Inflammatory macrophage treated with lipopolysaccharide for 1 hour (primary cell): ENCODE data around the gene DYSF.

Experiments used
- DNase-seq, 2 donors: peaks; one replicate each; pipeline ENCODE4 v3.0.0-alpha.2; 2020 to 2022

The DYSF gene

DNA sequence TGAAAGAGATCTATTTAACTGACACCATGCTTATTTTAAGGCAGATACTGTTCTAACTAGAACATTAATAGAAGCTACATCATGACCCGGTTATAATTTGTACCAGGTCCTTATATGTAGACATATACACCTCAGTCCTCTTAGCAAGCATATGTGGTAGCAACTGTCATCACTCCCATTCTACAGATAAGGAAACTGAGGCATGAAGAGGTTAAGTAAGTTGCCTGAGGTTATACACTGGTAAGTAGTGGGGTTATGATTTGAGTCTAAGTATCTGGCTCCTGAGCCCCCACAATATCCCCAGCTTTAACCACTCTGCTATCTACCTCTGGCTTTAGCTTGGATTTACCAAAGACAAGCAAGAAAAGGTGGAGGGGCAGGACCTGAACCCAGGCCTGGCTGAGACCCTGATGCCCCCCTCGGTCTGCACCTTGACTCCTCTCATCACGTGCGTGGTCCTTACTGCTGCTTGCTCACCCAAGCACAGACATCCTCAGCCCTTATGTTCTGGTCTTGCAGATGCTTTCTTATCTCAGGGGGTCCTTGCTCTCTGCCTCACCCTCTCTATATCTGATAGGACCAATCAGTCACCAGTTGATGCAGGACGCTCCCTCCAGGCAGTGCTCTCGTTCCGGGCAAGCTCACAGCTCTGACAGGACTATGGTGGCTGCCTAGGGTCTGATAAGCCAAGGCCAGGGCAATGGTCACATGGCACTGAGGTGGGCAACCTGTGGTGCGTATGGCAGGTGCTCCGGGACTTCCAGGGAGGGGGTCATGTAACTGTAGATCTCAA, 4.0 kb downstream of the DYSF start:
- DNase-seq = no peak

DNA sequence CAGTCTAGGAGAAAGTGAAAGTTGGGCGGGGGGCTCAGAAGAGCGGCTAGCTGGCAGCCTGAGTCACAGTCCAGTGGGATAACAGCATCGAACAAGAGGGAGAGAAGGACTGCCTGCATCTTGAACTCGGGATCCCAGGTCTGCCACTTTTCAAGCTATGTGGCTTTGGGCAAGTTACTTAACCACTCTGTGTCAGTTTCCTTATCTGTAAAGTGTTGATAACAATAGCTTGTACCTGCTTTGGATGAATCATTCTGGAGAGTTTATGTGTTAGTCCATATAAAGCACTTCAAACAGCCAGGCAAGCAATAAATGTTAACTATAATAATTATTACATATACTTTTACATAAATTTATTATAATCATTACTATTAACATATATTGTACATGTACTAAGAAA, 4.6 kb downstream of the DYSF start:
- DNase-seq = no peak

DNA sequence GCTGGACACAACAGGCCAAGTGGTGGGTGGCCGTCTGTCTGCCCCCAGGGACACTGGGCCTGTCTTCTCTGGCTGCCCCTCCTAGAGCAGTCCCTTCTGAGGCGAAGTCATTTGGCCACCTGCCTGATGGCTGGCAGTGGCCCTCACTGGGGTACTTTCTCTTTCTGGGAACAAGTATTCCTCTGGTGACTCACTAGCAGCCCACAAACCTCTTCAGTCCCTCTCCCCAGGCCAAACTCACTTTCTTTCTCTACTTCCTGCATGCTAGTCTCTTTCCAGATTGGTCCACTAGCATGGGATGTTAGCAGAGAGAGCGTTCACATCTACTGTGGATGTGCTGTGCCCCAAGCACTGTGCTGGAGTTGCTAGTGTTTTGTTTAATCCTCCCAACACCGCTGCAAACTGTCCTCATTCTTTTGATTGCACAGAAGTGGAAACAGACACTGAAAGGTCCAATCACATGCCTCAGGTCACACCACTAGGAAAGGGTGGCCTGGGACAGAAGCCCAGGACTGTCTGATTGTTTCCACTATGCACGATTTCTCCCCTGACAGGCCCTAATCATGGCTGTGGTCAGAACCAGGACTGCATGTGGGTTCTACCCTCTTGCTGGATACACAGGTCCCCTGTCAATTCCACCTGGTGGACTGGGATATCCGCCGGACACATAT, 5.2 kb downstream of the DYSF start:
- DNase-seq = no peak

GRCh38 chr2:71459084-71459431, 5.7 kb downstream of the DYSF start:
- DNase-seq = no peak

- DNase-seq = no peak
Measured at GRCh38 chr2:71460056-71460455, 6.7 kb downstream of the DYSF start.

DNA sequence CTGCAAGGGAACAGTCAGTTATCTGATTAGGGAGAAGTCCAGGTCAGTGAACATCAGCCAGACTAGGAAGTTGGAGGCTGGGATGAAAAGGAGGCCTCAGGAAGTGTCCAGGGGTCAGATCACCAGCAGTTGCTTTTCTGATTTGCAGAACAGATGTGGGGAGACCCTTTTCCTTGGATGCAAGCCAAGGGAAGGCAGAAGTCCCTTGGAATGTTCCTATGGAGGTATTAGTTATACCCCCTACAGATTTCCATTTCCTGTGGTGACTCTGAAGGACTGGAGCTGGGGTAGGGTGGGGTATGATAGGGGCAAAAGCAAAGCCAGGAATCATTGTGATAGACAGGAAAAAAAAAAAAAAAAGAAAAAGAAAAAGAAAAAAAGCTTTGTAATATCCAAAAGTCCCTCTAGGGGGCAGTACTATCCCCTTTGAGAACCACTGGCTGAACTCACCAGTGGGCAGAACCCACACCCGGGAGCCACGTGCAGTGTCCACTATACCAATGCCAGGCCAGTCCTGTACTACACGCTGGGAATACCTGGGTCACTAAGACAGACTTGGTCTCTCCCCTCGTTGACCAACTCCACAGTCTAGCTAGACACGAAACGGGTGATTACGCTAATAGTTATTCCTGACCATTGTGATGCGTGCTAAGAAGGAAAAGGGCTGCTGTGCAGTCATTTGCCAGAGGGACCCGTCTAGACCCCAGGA, 7.4 kb downstream of the DYSF start:
- DNase-seq = peak in 1 of 2 donors; percentile 87

DNA sequence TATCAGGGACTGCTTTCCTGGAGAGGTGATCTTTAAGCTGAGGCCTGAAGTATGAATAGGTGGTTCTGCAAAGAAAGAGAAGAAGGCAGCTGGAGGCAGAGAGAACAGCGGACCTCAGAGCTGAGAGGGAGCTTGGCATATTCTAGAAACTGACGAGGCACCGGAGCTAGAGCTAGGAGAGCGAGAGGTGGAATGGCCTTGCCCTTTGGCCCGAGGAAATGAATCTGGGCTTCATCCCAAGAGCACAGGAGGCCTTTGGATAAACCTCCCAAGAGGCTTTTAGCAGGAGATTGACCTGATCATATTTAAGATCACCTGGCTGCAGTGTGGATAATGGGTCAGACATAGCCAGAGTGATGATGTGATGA, 7.9 kb downstream of the DYSF start:
- no peak for DNase-seq

- DNase-seq = no peak
Measured at GRCh38 chr2:71462056-71462605, 8.8 kb downstream of the DYSF start.

DNA sequence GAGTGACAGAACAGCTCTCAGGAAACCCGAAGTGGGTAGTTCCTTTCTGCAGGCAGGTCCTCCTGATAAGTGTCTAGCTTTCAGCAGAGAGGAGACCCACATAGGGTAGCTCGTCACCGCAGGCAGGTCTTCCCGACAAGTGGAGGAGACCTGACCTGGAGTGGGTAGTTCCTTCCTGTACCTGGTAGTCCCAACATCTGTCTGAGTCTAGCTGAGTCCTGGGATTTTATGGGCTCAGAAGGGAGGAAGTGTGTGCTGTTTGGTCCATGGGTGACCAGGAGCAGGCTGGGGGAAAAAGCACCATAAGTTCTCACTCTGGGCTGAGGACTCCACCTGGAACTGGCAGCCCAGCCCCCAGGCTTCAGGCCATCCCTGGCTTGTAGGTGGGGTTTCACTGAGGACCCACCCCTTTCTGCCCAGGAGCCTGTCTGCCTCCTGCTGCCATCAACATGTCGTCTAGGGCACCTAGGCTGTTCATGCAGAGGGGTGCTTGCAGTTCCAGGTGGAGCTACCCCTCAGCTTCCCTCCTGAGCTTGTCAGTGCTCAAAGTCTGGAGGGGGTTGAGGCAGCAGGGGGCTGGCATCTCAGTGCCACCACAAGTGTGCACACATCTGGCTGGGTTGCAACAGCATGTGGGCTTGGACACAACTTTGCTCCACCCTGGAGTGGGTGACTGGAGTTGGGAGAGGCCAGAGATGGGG, 9.4 kb downstream of the DYSF start:
- no peak for DNase-seq

GRCh38 chr2:71463342-71463654, 9.9 kb downstream of the DYSF start:
- no peak for DNase-seq

GRCh38 chr2:71464389-71464788, 11.0 kb downstream of the DYSF start:
- no peak for DNase-seq

GRCh38 chr2:71465356-71465755, 12.0 kb downstream of the DYSF start:
- DNase-seq = peak in 1 of 2 donors; percentile 16

DNA sequence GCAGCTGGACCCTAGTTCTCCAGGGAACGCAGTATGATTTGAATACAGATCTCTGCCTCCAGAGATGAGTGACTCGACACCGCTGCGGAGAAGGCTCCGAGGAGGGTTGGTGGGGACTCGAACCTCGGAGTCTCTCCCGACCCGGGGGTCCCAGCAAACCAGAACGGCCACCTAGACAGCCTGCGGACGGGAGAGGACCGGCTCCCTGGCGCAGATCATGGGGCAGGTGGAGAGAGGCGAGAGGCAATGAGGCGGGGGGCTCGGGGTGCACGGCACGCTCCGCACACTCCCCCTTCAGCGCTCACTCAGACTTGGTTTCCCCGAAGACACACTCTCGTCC, 12.6 kb downstream of the DYSF start:
- no peak for DNase-seq

- DNase-seq = peak in 1 of 2 donors; percentile 22
Measured at GRCh38 chr2:71466301-71467179, 13.2 kb downstream of the DYSF start.

- no peak for DNase-seq
Measured at GRCh38 chr2:71467180-71467815, 13.9 kb downstream of the DYSF start.

- no peak for DNase-seq
Measured at GRCh38 chr2:71468279-71469015, 15.1 kb downstream of the DYSF start.

DNA sequence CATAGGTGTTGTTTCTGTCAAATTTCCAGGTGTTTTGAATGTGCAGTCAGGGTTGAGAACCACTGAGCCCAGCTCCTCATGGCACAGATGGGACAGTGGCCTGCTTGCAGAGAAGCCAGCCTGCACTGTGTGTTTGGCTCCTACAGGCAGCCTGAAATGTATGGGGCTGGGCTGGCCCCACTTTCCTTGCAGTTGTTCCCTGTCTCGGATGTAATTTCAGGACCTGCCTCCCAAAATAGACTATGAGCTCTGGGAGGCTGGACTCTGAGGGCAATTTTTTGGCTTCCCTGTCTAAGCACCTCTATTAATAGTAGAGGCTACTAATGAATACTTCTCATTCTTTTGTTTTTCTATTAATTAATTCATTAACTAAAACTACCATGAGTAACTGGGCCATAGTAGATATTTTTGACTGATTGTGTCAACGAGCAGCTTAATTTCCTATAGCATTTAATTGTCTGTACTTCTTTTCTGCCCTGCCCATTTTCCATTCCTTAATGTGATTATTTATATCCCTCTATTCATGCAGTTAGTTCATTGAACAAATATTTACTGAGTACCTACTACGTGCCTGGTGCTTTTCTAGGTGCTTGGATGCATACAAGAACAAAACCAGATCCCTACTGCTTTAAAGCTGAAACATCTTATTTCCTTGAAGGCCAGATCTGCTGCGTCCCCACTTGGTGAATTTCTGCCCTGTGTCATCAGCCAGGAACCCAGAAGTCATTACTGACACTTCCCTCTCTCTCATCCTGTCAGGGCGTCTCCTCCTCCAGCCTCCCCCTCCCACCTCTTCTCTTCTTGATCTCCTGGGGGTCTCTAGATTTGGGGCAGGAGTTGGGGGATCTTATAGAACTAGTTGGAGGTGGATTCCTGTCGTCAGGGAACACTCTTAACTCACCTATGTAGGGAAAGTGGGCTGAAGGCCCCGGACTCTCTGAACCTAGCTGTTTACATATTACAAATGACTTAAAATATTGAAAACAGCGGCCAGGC, 16.3 kb downstream of the DYSF start:
- no peak for DNase-seq

GRCh38 chr2:71471276-71471675, 17.9 kb downstream of the DYSF start:
- DNase-seq = no peak

DNA sequence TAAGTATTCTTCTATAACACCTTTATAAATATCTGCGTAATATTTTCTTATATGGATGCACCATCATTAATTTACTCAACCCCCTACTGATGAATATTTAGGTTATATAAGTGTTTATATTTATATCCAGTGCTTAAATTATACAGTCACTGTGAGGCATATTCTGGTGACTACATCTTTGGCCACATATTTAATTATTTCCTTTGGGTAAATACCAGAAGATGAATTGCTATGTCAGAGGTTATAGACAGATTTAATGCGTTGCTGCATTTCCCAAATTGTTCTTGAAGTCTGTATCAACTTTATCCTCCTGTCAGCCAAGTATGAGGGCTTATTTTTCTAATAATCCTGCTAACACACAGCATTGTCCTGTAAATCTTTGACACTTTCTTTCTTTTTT, 18.7 kb downstream of the DYSF start:
- no peak for DNase-seq
